Activated naive CD8-positive, alpha-beta T cell treated with anti-CD3 and anti-CD28 coated beads, Interleukin-2, amount 50 U/mL, for 24 hours (primary cell): ENCODE measurements around the gene SPRR2D.
"Not testable (repeated sequence)": the region's sequence is repeated elsewhere in the genome, so short reads cannot be mapped to it uniquely, and the experiment has no call there.

Experiments used
- ATAC-seq: fragments of 150-1000 bp; cut with Tn5 transposase; one replicate; pipeline ENCODE4 v1.10.0; 2021
- DNase-seq: peaks from one replicate; pipeline ENCODE4 v3.0.0; 2021
- H3K27ac Mint-ChIP-seq: one replicate; pipeline ENCODE4 v1.8.0; 2021; ENCODE audit warnings: mild to moderate bottlenecking, mixed read lengths
- H3K27me3 Mint-ChIP-seq: one replicate; pipeline ENCODE4 v1.8.0; 2021; ENCODE audit warnings: mixed read lengths
- H3K36me3 Mint-ChIP-seq: one replicate; pipeline ENCODE4 v1.8.0; 2021; ENCODE audit warnings: low read depth, mixed read lengths
- H3K4me1 Mint-ChIP-seq: one replicate; pipeline ENCODE4 v1.8.0; 2021; ENCODE audit warnings: mixed read lengths
- H3K4me3 Mint-ChIP-seq: one replicate; pipeline ENCODE4 v1.8.0; 2021; ENCODE audit warnings: mild to moderate bottlenecking, moderate library complexity, mixed read lengths
- H3K9me3 Mint-ChIP-seq: one replicate; pipeline ENCODE4 v1.8.0; 2021; ENCODE audit warnings: mixed read lengths

Gene SPRR2D

GRCh38 chr1:153032073-153032472 is 8.8 kb downstream of the SPRR2D start:
- Mint-ChIP-seq H3K4me3 (no peak overlapping the region), H3K36me3 (no peaks in the 10 kb centered on the region), H3K27ac (no peak overlapping the region), H3K9me3 (peaks cover 3% of the 10 kb centered on the region), H3K27me3 (peaks cover 17% of the 10 kb centered on the region), H3K4me1 (no peaks in the 10 kb centered on the region)
- ATAC-seq: no peak
- DNase-seq: no peak

- no peaks in the 10 kb centered on the region for H3K36me3 Mint-ChIP-seq
- H3K27me3 Mint-ChIP-seq: peaks cover 14% of the 10 kb centered on the region
- DNase-seq (no peak), ATAC-seq (no peak)
- H3K4me3 Mint-ChIP-seq: no peak within 1 kb of the TSS
- peaks cover 3% of the 10 kb centered on the region for H3K9me3 Mint-ChIP-seq
- H3K4me1 Mint-ChIP-seq: no peaks in the 10 kb centered on the region
- no peak within 1 kb of the TSS for H3K27ac Mint-ChIP-seq
Measured at GRCh38 chr1:153030895-153031294, 10.0 kb downstream of the SPRR2D start, which contains the start of gene SPRR1B. SPRR1B (plus strand) TSS chr1:153031203; CDS start chr1:153032346, 1,143 bp downstream.

- H3K36me3 Mint-ChIP-seq: no peaks in the 10 kb centered on the region
- peaks cover 3% of the 10 kb centered on the region for H3K9me3 Mint-ChIP-seq
- no peaks in the 10 kb centered on the region for H3K4me1 Mint-ChIP-seq
- ATAC-seq: no peak
- no peak overlapping the region for H3K27ac Mint-ChIP-seq
- H3K27me3 Mint-ChIP-seq: peaks cover 16% of the 10 kb centered on the region
- H3K4me3 Mint-ChIP-seq: no peak overlapping the region
- DNase-seq: no peak
Measured at GRCh38 chr1:153028766-153029165, 12.2 kb downstream of the SPRR2D start.

GRCh38 chr1:153025797-153026196 is 15.1 kb downstream of the SPRR2D start:
- no peak for DNase-seq
- peaks cover 16% of the 10 kb centered on the region for H3K27me3 Mint-ChIP-seq
- ATAC-seq: no peak

GRCh38 chr1:153024413-153024812 is 16.5 kb downstream of the SPRR2D start:
- H3K9me3 Mint-ChIP-seq: peaks cover 3% of the 10 kb centered on the region

More at GRCh38 chr1:153025797-153026196, 15.1 kb downstream of the SPRR2D start:
- no peak overlapping the region for H3K4me3 Mint-ChIP-seq
- H3K36me3 Mint-ChIP-seq: no peaks in the 10 kb centered on the region
- no peak overlapping the region for H3K27ac Mint-ChIP-seq
- H3K9me3 Mint-ChIP-seq: peaks cover 3% of the 10 kb centered on the region
- no peaks in the 10 kb centered on the region for H3K4me1 Mint-ChIP-seq

GRCh38 chr1:153023109-153023508 is 17.8 kb downstream of the SPRR2D start:
- no peaks in the 10 kb centered on the region for H3K4me1 Mint-ChIP-seq
- H3K27ac Mint-ChIP-seq: no peak overlapping the region
- peaks cover 2% of the 10 kb centered on the region for H3K9me3 Mint-ChIP-seq
- H3K36me3 Mint-ChIP-seq: no peaks in the 10 kb centered on the region
- H3K27me3 Mint-ChIP-seq: peaks cover 25% of the 10 kb centered on the region
- DNase-seq (no peak), ATAC-seq (no peak)
- H3K4me3 Mint-ChIP-seq: no peak overlapping the region

More at GRCh38 chr1:153024413-153024812, 16.5 kb downstream of the SPRR2D start:
- Mint-ChIP-seq H3K4me1 (no peaks in the 10 kb centered on the region), H3K36me3 (no peaks in the 10 kb centered on the region), H3K4me3 (no peak overlapping the region), H3K27ac (no peak overlapping the region), H3K27me3 (peaks cover 19% of the 10 kb centered on the region)
- ATAC-seq: no peak
- no peak for DNase-seq

- not testable (repeated sequence) for H3K4me1 Mint-ChIP-seq, H3K9me3 Mint-ChIP-seq, H3K4me3 Mint-ChIP-seq, H3K36me3 Mint-ChIP-seq, ATAC-seq, DNase-seq, H3K27ac Mint-ChIP-seq
- H3K27me3 Mint-ChIP-seq: peaks cover 23% of the 10 kb centered on the region
Measured at GRCh38 chr1:153022340-153022739, 18.6 kb downstream of the SPRR2D start.

GRCh38 chr1:153021829-153022228 is 19.1 kb downstream of the SPRR2D start:
- DNase-seq, H3K9me3 Mint-ChIP-seq, H3K4me1 Mint-ChIP-seq, H3K4me3 Mint-ChIP-seq, ATAC-seq, H3K36me3 Mint-ChIP-seq, H3K27ac Mint-ChIP-seq: not testable (repeated sequence)
- peaks cover 21% of the 10 kb centered on the region for H3K27me3 Mint-ChIP-seq

GRCh38 chr1:153011235-153011758 is 29.6 kb downstream of the SPRR2D start:
- H3K36me3 Mint-ChIP-seq, H3K4me3 Mint-ChIP-seq, H3K4me1 Mint-ChIP-seq, ATAC-seq, DNase-seq, H3K9me3 Mint-ChIP-seq, H3K27ac Mint-ChIP-seq: not testable (repeated sequence)
- H3K27me3 Mint-ChIP-seq: peaks cover 14% of the 10 kb centered on the region

- peaks cover 16% of the 10 kb centered on the region for H3K27me3 Mint-ChIP-seq
- no peak within 1 kb of the TSS for H3K4me3 Mint-ChIP-seq
- H3K4me1 Mint-ChIP-seq: no peaks in the 10 kb centered on the region
- ATAC-seq (no peak), DNase-seq (no peak)
- no peaks in the 10 kb centered on the region for H3K9me3 Mint-ChIP-seq
- no peaks in the 10 kb centered on the region for H3K36me3 Mint-ChIP-seq
- H3K27ac Mint-ChIP-seq: no peak within 1 kb of the TSS
Measured at GRCh38 chr1:153001382-153001781, 39.5 kb downstream of the SPRR2D start, which contains the start of gene SPRR3. SPRR3 (plus strand) TSS chr1:153001749; CDS start chr1:153003021, 1,272 bp downstream.

GRCh38 chr1:153000294-153000693 is 40.6 kb downstream of the SPRR2D start:
- Mint-ChIP-seq H3K4me1 (no peaks in the 10 kb centered on the region), H3K36me3 (no peaks in the 10 kb centered on the region), H3K9me3 (peaks cover 4% of the 10 kb centered on the region), H3K27me3 (peaks cover 16% of the 10 kb centered on the region), H3K27ac (no peak overlapping the region), H3K4me3 (no peak overlapping the region)
- DNase-seq: no peak
- ATAC-seq: no peak

- Mint-ChIP-seq H3K4me1 (no peaks in the 10 kb centered on the region), H3K27me3 (peaks cover 16% of the 10 kb centered on the region), H3K27ac (no peak overlapping the region), H3K36me3 (no peaks in the 10 kb centered on the region), H3K4me3 (no peak overlapping the region), H3K9me3 (peaks cover 4% of the 10 kb centered on the region)
- no peak for DNase-seq
- ATAC-seq: no peak
Measured at GRCh38 chr1:152999818-153000217, 41.1 kb downstream of the SPRR2D start.

- no peak for ATAC-seq
- Mint-ChIP-seq H3K9me3 (peaks cover 4% of the 10 kb centered on the region), H3K27ac (no peak overlapping the region), H3K4me1 (no peaks in the 10 kb centered on the region), H3K36me3 (no peaks in the 10 kb centered on the region), H3K4me3 (no peak overlapping the region), H3K27me3 (peaks cover 16% of the 10 kb centered on the region)
- no peak for DNase-seq
Measured at GRCh38 chr1:152998476-152998875, 42.4 kb downstream of the SPRR2D start.

- no peak for DNase-seq
- Mint-ChIP-seq H3K27me3 (peaks cover 17% of the 10 kb centered on the region), H3K36me3 (no peaks in the 10 kb centered on the region), H3K9me3 (peaks cover 4% of the 10 kb centered on the region), H3K27ac (no peak overlapping the region), H3K4me3 (no peak overlapping the region), H3K4me1 (no peaks in the 10 kb centered on the region)
- ATAC-seq: no peak
Measured at GRCh38 chr1:152997901-152998300, 43.0 kb downstream of the SPRR2D start.

- Mint-ChIP-seq H3K27ac (no peak overlapping the region), H3K9me3 (peaks cover 4% of the 10 kb centered on the region), H3K27me3 (peaks cover 20% of the 10 kb centered on the region), H3K4me3 (no peak overlapping the region), H3K4me1 (no peaks in the 10 kb centered on the region), H3K36me3 (no peaks in the 10 kb centered on the region)
- DNase-seq (no peak), ATAC-seq (no peak)
Measured at GRCh38 chr1:152996633-152997400, 44.1 kb downstream of the SPRR2D start.
